Measurements from ENCODE around the gene FOXC2.

DNA sequence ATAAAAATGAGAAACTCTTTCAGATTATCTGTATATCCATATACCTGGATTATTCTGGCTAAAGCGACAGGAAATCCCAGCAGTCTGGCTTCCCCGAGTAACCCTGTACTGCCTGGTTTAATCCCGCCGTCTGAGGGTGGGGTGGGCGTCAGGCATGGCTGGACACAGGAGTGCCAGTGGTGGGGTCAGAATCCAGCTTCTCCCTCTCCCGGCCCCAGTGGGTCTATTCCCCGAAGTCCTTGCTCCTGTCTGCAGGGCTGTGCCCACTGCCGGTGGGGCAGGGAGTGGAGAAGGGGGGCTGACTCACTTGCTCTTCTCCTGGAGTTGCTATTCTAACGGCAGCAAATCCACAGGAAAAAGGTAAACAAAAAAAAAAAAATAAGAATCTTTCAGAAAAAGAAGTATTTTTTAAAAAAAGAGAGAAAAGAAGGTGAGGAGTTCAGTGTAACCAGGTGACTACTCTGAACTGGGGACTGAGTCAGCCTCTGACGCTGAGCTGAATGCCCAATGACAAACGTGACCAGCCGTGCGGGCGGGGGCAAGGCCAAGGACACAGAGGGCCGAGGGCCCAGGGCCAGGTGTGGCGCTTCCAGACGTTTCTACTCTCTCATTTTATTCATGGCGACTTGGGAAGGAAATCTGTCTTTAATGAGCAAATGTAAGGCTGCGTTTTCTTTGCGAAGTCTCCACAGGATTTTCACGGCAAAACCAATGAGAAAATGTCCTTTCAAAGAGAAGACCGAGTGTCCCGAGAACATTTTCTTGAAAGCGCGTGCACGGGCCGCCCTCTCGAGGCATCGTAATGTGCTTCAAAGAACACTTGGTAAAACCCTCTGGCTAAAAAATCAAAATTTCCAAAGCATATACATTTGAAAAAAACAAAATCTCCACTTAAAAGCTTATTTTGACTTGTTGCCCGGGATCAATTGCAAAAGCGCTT, 36.1 kb upstream of the FOXC2 start:
- TF ChIP-seq, protein P1, sequence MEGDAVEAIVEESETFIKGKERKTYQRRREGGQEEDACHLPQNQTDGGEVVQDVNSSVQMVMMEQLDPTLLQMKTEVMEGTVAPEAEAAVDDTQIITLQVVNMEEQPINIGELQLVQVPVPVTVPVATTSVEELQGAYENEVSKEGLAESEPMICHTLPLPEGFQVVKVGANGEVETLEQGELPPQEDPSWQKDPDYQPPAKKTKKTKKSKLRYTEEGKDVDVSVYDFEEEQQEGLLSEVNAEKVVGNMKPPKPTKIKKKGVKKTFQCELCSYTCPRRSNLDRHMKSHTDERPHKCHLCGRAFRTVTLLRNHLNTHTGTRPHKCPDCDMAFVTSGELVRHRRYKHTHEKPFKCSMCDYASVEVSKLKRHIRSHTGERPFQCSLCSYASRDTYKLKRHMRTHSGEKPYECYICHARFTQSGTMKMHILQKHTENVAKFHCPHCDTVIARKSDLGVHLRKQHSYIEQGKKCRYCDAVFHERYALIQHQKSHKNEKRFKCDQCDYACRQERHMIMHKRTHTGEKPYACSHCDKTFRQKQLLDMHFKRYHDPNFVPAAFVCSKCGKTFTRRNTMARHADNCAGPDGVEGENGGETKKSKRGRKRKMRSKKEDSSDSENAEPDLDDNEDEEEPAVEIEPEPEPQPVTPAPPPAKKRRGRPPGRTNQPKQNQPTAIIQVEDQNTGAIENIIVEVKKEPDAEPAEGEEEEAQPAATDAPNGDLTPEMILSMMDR (IDR thresholded peaks at IDR 0.05): no peak
- no peak for TF ChIP-seq POLR2A (IDR thresholded peaks at IDR 0.05)

All from heart left ventricle (tissue), 13 donors.